AG04449 (cell line): Measurements from ENCODE around the gene TBC1D30.

ENCODE experiments used
- CTCF ChIA-PET: fragments of 350-600 bp; formaldehyde crosslinking; extraction: SDS; loops from one replicate; lab custom pipeline; 2021; ENCODE audit warnings: antibody characterized with exemption; lab: Yijun Ruan, JAX
- POLR2A ChIA-PET: fragments of 400-600, 350-600 bp; formaldehyde crosslinking; extraction: SDS; loops from one replicate; lab custom pipeline; 2020; ENCODE audit warnings: antibody characterized with exemption, inconsistent platforms; lab: Yijun Ruan, JAX
- DNase-seq: peaks from one replicate; pipeline ENCODE4 v3.0.0-alpha.2; 2010; ENCODE audit warnings: low read depth, low spot score
- H3K4me3 ChIP-seq: 2 replicates; pipeline ENCODE4 v1.5.1; 2011; ENCODE audit warnings: low read depth, mild to moderate bottlenecking, control low read depth, low read length
- TF ChIP-seq, protein P1 (sequence below): IDR thresholded peaks from one replicate; pipeline ENCODE4 v1.5.1; 2011; ENCODE audit warnings: mild to moderate bottlenecking, moderate library complexity, low read length, control low read depth, inconsistent platforms; ENCODE audit not compliant: insufficient read depth; ENCODE audit errors: missing control alignments

Gene TBC1D30

GRCh38 chr12:64915242-64915641, 90.8 kb downstream of the TBC1D30 start:
- TF ChIP-seq, protein P1, sequence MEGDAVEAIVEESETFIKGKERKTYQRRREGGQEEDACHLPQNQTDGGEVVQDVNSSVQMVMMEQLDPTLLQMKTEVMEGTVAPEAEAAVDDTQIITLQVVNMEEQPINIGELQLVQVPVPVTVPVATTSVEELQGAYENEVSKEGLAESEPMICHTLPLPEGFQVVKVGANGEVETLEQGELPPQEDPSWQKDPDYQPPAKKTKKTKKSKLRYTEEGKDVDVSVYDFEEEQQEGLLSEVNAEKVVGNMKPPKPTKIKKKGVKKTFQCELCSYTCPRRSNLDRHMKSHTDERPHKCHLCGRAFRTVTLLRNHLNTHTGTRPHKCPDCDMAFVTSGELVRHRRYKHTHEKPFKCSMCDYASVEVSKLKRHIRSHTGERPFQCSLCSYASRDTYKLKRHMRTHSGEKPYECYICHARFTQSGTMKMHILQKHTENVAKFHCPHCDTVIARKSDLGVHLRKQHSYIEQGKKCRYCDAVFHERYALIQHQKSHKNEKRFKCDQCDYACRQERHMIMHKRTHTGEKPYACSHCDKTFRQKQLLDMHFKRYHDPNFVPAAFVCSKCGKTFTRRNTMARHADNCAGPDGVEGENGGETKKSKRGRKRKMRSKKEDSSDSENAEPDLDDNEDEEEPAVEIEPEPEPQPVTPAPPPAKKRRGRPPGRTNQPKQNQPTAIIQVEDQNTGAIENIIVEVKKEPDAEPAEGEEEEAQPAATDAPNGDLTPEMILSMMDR, result no peak
- ChIA-PET POLR2A (no interaction called here), CTCF (no interaction called here)

GRCh38 chr12:64916411-64917261, 92.2 kb downstream of the TBC1D30 start:
- ChIA-PET POLR2A (no interaction called here), CTCF (no interaction called here)
- no peak overlapping the region for H3K4me3 ChIP-seq
- TF ChIP-seq, protein P1, result no peak
- no peak for DNase-seq

More at GRCh38 chr12:64915242-64915641, 90.8 kb downstream of the TBC1D30 start:
- H3K4me3 ChIP-seq, result no peak overlapping the region
- DNase-seq, result no peak

DNA sequence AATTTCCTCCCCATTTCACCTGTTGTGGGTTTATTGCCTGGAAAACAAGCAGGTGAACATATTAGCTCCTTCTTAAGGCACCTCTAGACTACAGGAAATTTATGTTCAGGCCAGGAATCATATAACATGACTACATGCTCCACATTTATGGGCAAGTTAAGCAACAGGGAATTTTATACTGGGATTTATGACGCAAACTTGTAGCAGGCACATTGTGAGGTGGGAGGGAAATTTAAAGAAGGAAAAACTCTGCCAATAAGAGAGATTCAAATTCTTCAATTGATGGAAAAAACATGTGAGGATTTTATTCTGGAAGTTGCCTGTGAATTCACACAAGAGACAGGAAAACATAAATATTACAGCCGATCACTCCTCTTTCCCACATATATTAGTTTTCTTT, 93.9 kb downstream of the TBC1D30 start:
- POLR2A ChIA-PET, result no interaction called here
- TF ChIP-seq, protein P1, result no peak
- DNase-seq, result no peak
- CTCF ChIA-PET, result no interaction called here
- H3K4me3 ChIP-seq, result no peak overlapping the region

DNA sequence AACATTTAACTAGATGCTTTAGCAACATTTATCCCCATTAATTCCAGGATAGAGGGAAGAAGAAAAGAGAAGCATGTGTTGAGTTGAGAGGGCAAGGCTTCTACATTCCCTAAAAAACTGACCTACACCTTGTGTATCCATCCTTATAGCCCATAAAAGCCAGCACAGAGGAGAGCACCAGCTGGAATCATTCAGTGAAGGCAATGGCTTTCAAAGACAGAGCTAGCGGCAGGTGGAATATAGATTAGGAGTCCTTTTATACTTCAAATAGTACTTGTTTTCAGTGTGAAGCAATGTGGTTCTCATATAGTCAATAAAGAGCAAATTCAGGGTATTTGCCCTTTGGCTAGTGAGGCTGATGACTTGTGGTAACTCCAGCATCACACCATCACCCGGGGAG, 94.4 kb downstream of the TBC1D30 start:
- no peak overlapping the region for H3K4me3 ChIP-seq
- CTCF ChIA-PET, result no interaction called here
- no peak for DNase-seq
- TF ChIP-seq, protein P1, result no peak
- POLR2A ChIA-PET, result no interaction called here

GRCh38 chr12:64922853-64923252, 98.4 kb downstream of the TBC1D30 start:
- DNase-seq, result no peak
- POLR2A ChIA-PET, result no interaction called here
- H3K4me3 ChIP-seq, result no peak overlapping the region
- TF ChIP-seq, protein P1, result no peak
- CTCF ChIA-PET, result no interaction called here

- DNase-seq, result no peak
- TF ChIP-seq, protein P1, result no peak
- CTCF ChIA-PET, result no interaction called here
- no peak overlapping the region for H3K4me3 ChIP-seq
- POLR2A ChIA-PET, result no interaction called here
These were observed 99.1 kb downstream of the TBC1D30 start for GRCh38 chr12:64923536-64923935.
